Measurements from ENCODE around the gene AP2B1.
"Not testable (repeated sequence)": the region's sequence is repeated elsewhere in the genome, so short reads cannot be mapped to it uniquely, and the experiment has no call there.

AP2B1 gene

GRCh38 chr17:35701491-35701890 is 114.4 kb downstream of the AP2B1 start:
- no peak for DNase-seq (ENCODE audit: low read depth)
- no peak for TF ChIP-seq CTCF (conservative IDR thresholded peaks at IDR 0.05; ENCODE audit: low read depth, low read length)
- H3K4me3 ChIP-seq (ENCODE audit: low read length) = no peak overlapping the region

- DNase-seq (ENCODE audit: low read depth); H3K4me3 ChIP-seq (ENCODE audit: low read length): not testable (repeated sequence)
Observed at GRCh38 chr17:35703308-35703707, 116.2 kb downstream of the AP2B1 start.

- TF ChIP-seq CTCF (conservative IDR thresholded peaks at IDR 0.05; ENCODE audit: low read depth, low read length) = no peak
- DNase-seq (ENCODE audit: low read depth) = no peak
- H3K4me3 ChIP-seq (ENCODE audit: low read length) = no peak overlapping the region
Observed at GRCh38 chr17:35705230-35705629, 118.1 kb downstream of the AP2B1 start.

- TF ChIP-seq CTCF (conservative IDR thresholded peaks at IDR 0.05; ENCODE audit: low read depth, low read length) = no peak
- no peak for DNase-seq (ENCODE audit: low read depth)
- H3K4me3 ChIP-seq (ENCODE audit: low read length) = no peak overlapping the region
Observed at GRCh38 chr17:35705705-35706104, 118.6 kb downstream of the AP2B1 start.

- DNase-seq (ENCODE audit: low read depth) = no peak
- no peak overlapping the region for H3K4me3 ChIP-seq (ENCODE audit: low read length)
- TF ChIP-seq CTCF (conservative IDR thresholded peaks at IDR 0.05; ENCODE audit: low read depth, low read length) = no peak
Observed at GRCh38 chr17:35708149-35708548, 121.0 kb downstream of the AP2B1 start.

GRCh38 chr17:35708951-35709350 is 121.8 kb downstream of the AP2B1 start:
- H3K4me3 ChIP-seq (ENCODE audit: low read length) = no peak overlapping the region
- DNase-seq (ENCODE audit: low read depth) = no peak
- no peak for TF ChIP-seq CTCF (conservative IDR thresholded peaks at IDR 0.05; ENCODE audit: low read depth, low read length)

- no peak for DNase-seq (ENCODE audit: low read depth)
- no peak for TF ChIP-seq CTCF (conservative IDR thresholded peaks at IDR 0.05; ENCODE audit: low read depth, low read length)
- no peak overlapping the region for H3K4me3 ChIP-seq (ENCODE audit: low read length)
Observed at GRCh38 chr17:35709874-35710273, 122.8 kb downstream of the AP2B1 start.

GRCh38 chr17:35710950-35711349 is 123.8 kb downstream of the AP2B1 start:
- no peak overlapping the region for H3K4me3 ChIP-seq (ENCODE audit: low read length)
- no peak for TF ChIP-seq CTCF (conservative IDR thresholded peaks at IDR 0.05; ENCODE audit: low read depth, low read length)
- no peak for DNase-seq (ENCODE audit: low read depth)
